GM12891 (cell line): ENCODE measurements around the gene WDR81.

Experiments
- PAX5 ChIP-seq: IDR thresholded peaks from 2 replicates; pipeline ENCODE4 v1.6.1; 2011; ENCODE audit warnings: low read length, moderate library complexity, mild to moderate bottlenecking; ENCODE audit not compliant: insufficient read depth, severe bottlenecking
- POLR2A ChIP-seq: IDR thresholded peaks from 2 replicates; pipeline ENCODE4 v1.6.1; 2011; ENCODE audit warnings: low read depth, low read length, control low read depth
- POLR2AphosphoS5 ChIP-seq: IDR thresholded peaks from 2 replicates; pipeline ENCODE4 v1.6.1; 2011; ENCODE audit warnings: low read depth, low read length, control low read depth
- POU2F2 ChIP-seq: IDR thresholded peaks from 2 replicates; pipeline ENCODE4 v1.6.1; 2011; ENCODE audit warnings: low read depth, mild to moderate bottlenecking, control low read depth, low read length, moderate library complexity
- SPI1 ChIP-seq: IDR thresholded peaks from 2 replicates; pipeline ENCODE4 v1.6.1; 2011; ENCODE audit warnings: low read depth, low read length, control low read depth
- TAF1 ChIP-seq: IDR thresholded peaks from 2 replicates; pipeline ENCODE4 v1.6.1; 2011; ENCODE audit warnings: low read depth, low read length, control low read depth

DNA sequence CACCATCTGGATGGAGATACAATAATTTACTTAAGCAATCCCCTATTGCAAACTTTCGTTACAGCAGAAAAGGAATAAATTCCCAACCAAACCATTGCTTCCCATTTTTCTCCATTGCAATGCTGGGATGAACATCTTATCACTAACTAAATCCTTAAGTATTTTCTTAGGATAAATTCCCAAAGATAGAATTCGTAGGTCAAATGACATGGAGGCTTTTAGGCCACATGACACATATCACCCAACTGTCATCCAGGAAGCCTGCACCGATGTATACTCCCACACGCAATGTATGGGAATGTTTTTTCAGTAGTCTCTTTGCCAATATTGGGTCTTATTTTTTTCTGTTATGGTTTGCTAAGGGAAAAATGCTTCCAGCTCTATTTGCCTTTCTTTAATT lies 12.7 kb upstream of the WDR81 start:
- TF ChIP-seq POLR2A: no peak
- TF ChIP-seq PAX5: no peak
- no peak for TF ChIP-seq POLR2AphosphoS5
- TF ChIP-seq SPI1: no peak
- TF ChIP-seq TAF1: no peak
- no peak for TF ChIP-seq POU2F2
